Hematopoietic multipotent progenitor cell treated with erythropoietin and hydrocortisone succinate and interleukin-3 and kit ligand, for 17 days (in vitro differentiated cells): ENCODE measurements around the gene BICDL1.
"Not testable (repeated sequence)": the region's sequence is repeated elsewhere in the genome, so short reads cannot be mapped to it uniquely, and the experiment has no call there.

Experiments
- DNase-seq: peaks from one replicate; pipeline ENCODE4 v3.0.0-alpha.2; 2015; ENCODE audit warnings: low spot score

BICDL1 gene

GRCh38 chr12:119988472-119989360 lies at the start of gene BICDL1:
BICDL1 (plus strand) TSS chr12:119989236; CDS start chr12:119989869, 633 bp downstream.
- DNase-seq = peak; percentile 88

GRCh38 chr12:119940897-119941296 lies 48.1 kb upstream of the BICDL1 start:
- DNase-seq = no peak

GRCh38 chr12:119942386-119942785 lies 46.6 kb upstream of the BICDL1 start:
- DNase-seq = no peak

- no peak for DNase-seq
Observed at GRCh38 chr12:119946213-119946612, 42.8 kb upstream of the BICDL1 start.

GRCh38 chr12:119949145-119949544 lies 39.9 kb upstream of the BICDL1 start:
- no peak for DNase-seq

GRCh38 chr12:119949594-119949993 lies 39.4 kb upstream of the BICDL1 start:
- DNase-seq = no peak

- DNase-seq = no peak
Observed at GRCh38 chr12:119956047-119956446, 33.0 kb upstream of the BICDL1 start.

GRCh38 chr12:119957135-119957534 lies 31.9 kb upstream of the BICDL1 start:
- DNase-seq = no peak

- no peak for DNase-seq
Observed at GRCh38 chr12:119959435-119959834, 29.6 kb upstream of the BICDL1 start.

- no peak for DNase-seq
Observed at GRCh38 chr12:119964123-119964522, 24.9 kb upstream of the BICDL1 start.

GRCh38 chr12:119964929-119965328 lies 24.1 kb upstream of the BICDL1 start:
- no peak for DNase-seq

- DNase-seq = no peak
Observed at GRCh38 chr12:119980242-119980641, 8.8 kb upstream of the BICDL1 start.

- DNase-seq = not testable (repeated sequence)
Observed at GRCh38 chr12:119980702-119981101, 8.3 kb upstream of the BICDL1 start.

- DNase-seq = no peak
Observed at GRCh38 chr12:119989361-119989730, 310 bp downstream of the BICDL1 start.

GRCh38 chr12:119989731-119990381 lies 820 bp downstream of the BICDL1 start:
- no peak for DNase-seq

- DNase-seq = no peak
Observed at GRCh38 chr12:119990382-119990874, 1.4 kb downstream of the BICDL1 start.

- no peak for DNase-seq
Observed at GRCh38 chr12:119992129-119992705, 3.2 kb downstream of the BICDL1 start.

- no peak for DNase-seq
Observed at GRCh38 chr12:119994892-119995658, 6.0 kb downstream of the BICDL1 start.

GRCh38 chr12:119996417-119996816 lies 7.4 kb downstream of the BICDL1 start:
- DNase-seq = no peak

GRCh38 chr12:119998471-119999245 lies 9.6 kb downstream of the BICDL1 start:
- no peak for DNase-seq

- DNase-seq = no peak
Observed at GRCh38 chr12:120000556-120000955, 11.5 kb downstream of the BICDL1 start.
